ENCODE results near the gene LIMS1. TPM values are rescaled to one million over a fixed set of nuclear protein-coding genes. Genes with fewer than 3 reads are reported as not detected.

The LIMS1 gene
- total and polyA plus RNA-seq, 2 of the 13 experiments (the other 11 are each of a cell fraction or from before 2014, with no cell fraction given) = 38.3 to 49.6 TPM

DNA sequence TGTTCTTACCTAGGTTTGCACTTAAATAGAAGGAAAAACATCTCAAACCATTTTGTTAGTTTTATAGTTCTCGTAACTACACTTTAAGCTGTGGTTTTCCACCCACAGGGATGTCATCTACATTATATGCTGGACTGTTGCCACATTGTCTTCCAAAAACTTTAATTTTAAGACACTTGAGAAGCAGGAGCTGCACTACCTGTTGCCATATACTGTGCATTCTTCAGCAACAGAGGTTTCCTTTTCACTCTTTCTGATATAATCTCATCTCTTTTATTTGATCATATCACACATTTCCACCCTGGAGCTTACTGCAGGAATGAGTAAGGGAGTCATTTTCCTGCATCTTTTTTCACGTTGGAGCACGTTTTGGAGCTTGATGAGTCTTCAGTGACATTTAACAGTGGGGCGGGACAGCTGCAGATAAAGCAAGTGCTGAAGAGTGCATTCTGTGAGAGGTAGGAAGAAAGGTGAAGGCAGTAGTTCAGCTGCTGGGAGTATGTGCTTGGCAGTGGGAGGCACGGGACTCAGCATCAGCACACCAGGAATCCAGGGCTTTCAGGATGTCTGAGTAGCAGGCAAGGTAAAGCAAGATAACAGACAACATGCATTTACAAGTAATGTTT, 3.8 kb downstream of the LIMS1 start (continued):
- TF ChIP-seq, protein P1, sequence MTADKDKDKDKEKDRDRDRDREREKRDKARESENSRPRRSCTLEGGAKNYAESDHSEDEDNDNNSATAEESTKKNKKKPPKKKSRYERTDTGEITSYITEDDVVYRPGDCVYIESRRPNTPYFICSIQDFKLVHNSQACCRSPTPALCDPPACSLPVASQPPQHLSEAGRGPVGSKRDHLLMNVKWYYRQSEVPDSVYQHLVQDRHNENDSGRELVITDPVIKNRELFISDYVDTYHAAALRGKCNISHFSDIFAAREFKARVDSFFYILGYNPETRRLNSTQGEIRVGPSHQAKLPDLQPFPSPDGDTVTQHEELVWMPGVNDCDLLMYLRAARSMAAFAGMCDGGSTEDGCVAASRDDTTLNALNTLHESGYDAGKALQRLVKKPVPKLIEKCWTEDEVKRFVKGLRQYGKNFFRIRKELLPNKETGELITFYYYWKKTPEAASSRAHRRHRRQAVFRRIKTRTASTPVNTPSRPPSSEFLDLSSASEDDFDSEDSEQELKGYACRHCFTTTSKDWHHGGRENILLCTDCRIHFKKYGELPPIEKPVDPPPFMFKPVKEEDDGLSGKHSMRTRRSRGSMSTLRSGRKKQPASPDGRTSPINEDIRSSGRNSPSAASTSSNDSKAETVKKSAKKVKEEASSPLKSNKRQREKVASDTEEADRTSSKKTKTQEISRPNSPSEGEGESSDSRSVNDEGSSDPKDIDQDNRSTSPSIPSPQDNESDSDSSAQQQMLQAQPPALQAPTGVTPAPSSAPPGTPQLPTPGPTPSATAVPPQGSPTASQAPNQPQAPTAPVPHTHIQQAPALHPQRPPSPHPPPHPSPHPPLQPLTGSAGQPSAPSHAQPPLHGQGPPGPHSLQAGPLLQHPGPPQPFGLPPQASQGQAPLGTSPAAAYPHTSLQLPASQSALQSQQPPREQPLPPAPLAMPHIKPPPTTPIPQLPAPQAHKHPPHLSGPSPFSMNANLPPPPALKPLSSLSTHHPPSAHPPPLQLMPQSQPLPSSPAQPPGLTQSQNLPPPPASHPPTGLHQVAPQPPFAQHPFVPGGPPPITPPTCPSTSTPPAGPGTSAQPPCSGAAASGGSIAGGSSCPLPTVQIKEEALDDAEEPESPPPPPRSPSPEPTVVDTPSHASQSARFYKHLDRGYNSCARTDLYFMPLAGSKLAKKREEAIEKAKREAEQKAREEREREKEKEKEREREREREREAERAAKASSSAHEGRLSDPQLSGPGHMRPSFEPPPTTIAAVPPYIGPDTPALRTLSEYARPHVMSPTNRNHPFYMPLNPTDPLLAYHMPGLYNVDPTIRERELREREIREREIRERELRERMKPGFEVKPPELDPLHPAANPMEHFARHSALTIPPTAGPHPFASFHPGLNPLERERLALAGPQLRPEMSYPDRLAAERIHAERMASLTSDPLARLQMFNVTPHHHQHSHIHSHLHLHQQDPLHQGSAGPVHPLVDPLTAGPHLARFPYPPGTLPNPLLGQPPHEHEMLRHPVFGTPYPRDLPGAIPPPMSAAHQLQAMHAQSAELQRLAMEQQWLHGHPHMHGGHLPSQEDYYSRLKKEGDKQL (CRISPR knock-in tag; IDR thresholded peaks at IDR 0.05; ENCODE audit: low read depth) = no peak
- TF ChIP-seq REL (CRISPR knock-in tag; conservative IDR thresholded peaks at IDR 0.05) = no peak
- TF ChIP-seq ZNF232 (CRISPR knock-in tag; IDR thresholded peaks at IDR 0.05; ENCODE audit: borderline replicate concordance) = 0 out of 2 replicates have a peak, but pooled peaks have one; percentile 57
- no peak for TF ChIP-seq MAZ (IDR thresholded peaks at IDR 0.05; ENCODE audit: borderline replicate concordance, low read depth, low read length)
- no peak for TF ChIP-seq MAZ (CRISPR knock-in tag; IDR thresholded peaks at IDR 0.05; ENCODE audit: low read depth)
- TF ChIP-seq PHF21A (CRISPR knock-in tag; IDR thresholded peaks at IDR 0.05) = no peak
- TF ChIP-seq, protein P2, sequence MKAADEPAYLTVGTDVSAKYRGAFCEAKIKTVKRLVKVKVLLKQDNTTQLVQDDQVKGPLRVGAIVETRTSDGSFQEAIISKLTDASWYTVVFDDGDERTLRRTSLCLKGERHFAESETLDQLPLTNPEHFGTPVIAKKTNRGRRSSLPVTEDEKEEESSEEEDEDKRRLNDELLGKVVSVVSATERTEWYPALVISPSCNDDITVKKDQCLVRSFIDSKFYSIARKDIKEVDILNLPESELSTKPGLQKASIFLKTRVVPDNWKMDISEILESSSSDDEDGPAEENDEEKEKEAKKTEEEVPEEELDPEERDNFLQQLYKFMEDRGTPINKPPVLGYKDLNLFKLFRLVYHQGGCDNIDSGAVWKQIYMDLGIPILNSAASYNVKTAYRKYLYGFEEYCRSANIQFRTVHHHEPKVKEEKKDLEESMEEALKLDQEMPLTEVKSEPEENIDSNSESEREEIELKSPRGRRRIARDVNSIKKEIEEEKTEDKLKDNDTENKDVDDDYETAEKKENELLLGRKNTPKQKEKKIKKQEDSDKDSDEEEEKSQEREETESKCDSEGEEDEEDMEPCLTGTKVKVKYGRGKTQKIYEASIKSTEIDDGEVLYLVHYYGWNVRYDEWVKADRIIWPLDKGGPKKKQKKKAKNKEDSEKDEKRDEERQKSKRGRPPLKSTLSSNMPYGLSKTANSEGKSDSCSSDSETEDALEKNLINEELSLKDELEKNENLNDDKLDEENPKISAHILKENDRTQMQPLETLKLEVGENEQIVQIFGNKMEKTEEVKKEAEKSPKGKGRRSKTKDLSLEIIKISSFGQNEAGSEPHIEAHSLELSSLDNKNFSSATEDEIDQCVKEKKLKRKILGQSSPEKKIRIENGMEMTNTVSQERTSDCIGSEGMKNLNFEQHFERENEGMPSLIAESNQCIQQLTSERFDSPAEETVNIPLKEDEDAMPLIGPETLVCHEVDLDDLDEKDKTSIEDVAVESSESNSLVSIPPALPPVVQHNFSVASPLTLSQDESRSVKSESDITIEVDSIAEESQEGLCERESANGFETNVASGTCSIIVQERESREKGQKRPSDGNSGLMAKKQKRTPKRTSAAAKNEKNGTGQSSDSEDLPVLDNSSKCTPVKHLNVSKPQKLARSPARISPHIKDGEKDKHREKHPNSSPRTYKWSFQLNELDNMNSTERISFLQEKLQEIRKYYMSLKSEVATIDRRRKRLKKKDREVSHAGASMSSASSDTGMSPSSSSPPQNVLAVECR (CRISPR knock-in tag; IDR thresholded peaks at IDR 0.05; ENCODE audit: borderline replicate concordance) = 0 out of 2 replicates have a peak, but pooled peaks have one; percentile 30
- TF ChIP-seq ZNF253 (CRISPR knock-in tag; IDR thresholded peaks at IDR 0.05; ENCODE audit: borderline replicate concordance) = no peak
- 0 out of 2 replicates have a peak, but pooled peaks have one; percentile 14 for TF ChIP-seq SP5 (CRISPR knock-in tag; IDR thresholded peaks at IDR 0.05; ENCODE audit: borderline replicate concordance, low read depth)
- no peak for TF ChIP-seq SMC3 (IDR thresholded peaks at IDR 0.05; ENCODE audit: low read length)
